8988T (cell line): Measurements from ENCODE around the gene C12orf54.
"Not testable (repeated sequence)": the region's sequence is repeated elsewhere in the genome, so short reads cannot be mapped to it uniquely, and the experiment has no call there.

ENCODE experiments used
- DNase-seq: peaks from one replicate; pipeline ENCODE4 v3.0.0; 2011

The C12orf54 gene

DNA sequence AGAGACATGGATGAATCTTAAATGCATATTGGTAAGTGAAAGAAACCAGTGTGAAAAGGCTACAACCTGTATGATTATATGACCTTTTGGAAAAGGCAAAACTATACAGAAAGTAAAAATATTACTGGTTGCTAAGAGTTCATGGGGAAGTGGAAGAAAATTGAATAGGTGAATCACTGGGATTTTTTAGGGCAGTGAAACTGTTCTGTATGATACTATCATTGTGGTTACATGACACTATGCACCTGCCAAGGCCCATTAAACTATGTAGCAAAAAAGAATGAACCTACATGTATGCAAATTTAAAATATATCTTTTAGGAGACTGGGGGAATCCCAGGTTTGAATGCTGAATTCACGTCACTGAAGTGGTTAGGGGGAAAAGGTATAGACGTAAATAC is 30.6 kb downstream of the C12orf54 start:
- DNase-seq = no peak

DNA sequence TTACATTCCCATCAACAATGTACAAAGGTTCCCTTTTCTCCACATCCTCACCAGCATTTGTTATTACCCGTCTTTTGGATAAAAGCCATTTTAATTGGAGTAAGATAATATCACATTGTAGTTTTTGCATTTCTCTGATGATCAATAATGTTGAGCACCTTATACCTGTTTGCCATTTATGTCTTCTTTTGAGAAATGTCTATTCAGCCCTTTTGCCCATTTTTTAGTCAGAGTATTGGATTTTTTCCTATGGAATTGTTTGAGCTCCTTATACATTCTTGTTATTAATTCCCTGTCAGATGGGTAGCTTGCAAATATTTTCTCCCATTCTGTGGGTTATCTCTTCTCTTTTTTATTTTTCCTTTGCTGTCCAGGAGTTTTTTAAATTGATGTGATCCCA is 32.4 kb downstream of the C12orf54 start:
- DNase-seq = no peak

DNA sequence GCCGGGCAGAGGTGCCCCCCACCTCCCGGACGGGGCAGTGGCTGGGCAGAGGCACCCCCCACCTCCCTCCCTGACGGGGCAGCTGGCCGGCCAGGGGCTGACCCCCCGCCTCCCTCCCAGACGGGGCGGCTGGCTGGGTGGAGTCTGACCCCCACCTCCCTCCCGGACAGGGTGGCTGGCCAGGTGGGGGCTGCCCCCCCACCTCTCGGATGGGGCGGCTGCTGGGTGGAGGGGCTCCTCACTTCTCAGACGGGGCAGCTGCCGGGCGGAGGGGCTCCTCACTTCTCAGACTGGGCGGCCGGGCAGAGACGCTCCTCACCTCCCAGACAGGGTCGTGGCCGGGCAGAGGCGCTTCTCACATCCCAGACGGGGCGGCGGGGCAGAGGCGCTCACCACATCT is 38.1 kb downstream of the C12orf54 start:
- DNase-seq = not testable (repeated sequence)

DNA sequence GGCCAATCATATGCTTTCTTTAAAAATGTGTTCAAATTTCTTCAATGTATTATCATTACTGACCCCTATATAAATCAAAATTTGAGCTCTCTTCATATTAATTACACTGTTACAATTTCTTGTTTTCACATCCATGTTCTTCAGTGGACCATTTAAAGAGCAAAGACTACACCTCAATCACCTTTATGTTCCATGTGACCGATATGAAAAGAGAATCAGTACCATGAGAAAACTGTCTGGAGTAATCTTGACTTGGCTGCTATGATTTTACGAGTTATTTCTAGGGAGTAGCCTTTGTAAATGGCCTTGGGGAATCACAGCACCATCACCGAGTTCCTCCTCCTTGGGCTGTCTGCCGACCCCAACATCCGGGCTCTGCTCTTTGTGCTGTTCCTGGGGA is 43.0 kb downstream of the C12orf54 start, which contains the start of gene OR8S1:
OR8S1 (plus strand) TSS at position 301 of the 400 bp plus-strand sequence; CDS start at position 301, 0 bp downstream.
- DNase-seq = no peak

DNA sequence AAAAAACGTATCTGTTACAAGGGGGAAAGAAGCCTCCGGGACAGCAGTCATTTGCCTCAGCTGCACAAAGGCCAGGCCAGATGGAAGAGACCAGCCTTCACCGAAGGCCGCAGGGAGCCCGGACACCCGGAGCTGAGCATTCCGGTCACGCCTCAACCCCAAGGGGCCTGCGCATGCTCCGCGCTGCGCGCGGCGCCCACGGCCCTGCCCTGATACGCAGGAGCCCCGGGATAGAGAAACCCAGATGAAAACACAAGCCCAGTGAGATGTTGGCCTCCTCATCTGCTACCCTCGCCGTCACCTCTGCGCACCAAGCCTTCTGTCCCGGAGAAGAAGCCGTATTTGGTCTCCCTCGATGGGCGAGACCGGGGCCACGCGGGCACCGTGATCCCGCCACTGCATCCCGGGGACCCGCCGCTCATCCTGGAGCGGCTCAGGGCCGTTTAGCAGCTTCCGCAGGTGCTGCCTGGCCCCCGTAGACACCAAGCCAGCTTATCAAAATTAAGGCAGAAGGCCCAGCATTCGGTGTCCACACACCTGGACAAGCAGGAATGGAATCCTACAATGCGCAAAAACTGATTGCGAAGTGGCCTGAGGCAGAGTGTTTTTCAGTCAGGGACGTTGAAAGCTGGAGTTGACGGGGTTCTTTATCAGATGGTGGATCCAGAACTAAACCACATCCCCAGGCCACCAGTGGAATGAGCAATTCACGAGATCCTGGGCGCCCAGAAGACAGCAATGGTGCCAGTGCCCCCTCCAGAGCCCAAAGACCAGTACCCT is 45.8 kb downstream of the C12orf54 start:
- no peak for DNase-seq

DNA sequence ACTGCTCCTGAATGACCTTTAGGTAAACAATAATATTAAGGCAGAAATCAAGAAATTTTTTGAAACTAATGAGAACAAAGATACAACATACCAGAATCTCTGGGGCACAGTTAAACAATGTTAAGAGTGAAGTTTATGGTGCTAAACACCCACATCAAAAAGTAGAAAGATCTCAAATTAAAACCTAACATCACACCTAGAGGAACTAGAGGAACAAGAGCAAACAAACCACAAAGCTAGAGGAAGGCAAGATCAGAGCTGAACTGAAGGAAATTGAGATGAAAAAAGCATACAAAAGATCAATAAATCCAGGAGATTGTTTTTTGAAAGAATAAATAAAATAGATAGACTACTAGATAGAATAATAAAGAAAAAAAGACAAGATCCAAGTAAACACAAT is 50.3 kb downstream of the C12orf54 start:
- DNase-seq = no peak

DNA sequence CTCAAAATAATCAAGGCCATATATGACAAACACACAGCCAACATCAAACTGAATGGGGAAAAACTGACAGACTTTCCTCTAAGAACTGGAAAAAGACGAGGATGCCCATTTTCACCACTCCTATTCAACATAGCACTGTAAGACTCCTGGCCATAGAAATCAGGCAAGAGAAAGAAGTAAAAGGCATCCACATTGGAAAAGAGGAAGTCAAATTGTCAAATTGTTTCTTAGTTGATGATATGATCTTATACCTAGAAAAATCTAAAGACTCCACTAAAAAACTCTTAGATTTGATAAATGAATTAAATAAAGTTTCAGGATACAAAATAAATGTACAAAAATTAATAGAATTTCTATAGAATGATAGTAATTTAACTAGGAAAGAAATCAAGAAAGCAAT is 54.3 kb downstream of the C12orf54 start:
- DNase-seq = no peak

DNA sequence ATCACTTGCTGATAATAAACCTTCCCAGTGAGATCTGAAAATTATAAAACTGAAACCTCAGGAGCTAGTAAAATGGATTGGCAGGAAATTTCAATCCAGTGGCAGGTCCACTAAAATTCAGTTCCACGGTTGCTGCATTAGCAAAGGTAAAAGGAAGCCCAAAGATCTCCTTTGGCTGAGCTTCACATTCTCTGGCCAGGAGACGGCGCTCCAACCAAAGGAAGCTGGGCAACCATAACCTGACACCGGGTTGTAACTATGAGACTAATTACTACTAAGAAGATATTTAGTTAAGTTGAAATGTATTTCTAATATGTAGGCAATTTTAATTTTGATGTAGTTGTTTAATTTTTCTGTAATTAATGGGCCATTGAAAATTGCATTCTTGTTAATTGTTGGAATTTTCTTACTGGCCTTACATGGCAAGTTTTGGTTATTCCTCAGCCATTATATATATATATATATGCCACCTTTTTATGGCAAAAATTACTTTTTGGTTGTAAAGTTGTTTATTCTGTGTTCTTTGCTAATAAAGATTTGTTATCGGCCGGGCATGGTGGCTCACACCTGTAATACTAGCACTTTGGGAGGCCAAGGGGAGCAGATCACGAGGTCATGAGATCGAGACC is 60.1 kb downstream of the C12orf54 start:
- no peak for DNase-seq

DNA sequence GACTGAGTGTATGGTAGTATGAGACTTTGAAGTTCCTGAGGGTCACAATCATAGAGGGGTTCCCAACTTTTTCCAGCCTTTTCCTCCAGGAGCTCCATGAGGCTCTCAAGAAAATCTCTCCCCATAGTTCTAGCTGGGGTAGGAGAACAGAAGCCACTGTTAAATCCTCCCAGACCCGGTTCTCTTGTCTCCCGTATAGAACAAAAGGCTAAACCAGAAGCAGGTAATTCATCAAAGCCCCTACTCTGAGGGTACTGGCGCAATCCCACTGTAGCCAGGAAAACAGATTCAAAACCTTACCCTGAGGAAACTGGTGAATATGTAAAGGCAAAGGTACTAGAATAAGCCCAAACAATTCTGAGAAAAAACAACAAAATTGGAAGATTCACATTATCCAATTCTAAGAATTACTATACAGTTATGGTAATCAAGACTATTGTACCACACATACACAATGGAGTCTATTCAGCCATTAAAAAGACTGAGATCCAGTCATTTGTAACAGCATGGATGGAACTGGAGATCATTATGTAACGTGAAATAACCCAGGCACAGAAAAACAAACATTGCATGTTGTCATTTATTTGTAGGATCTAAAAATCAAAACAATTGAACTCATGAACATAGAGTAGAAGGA is 63.7 kb downstream of the C12orf54 start:
- DNase-seq = no peak
